ENCODE data around the gene MYBPC1. TPM values are rescaled to one million over a fixed set of nuclear protein-coding genes. Genes with fewer than 3 reads are reported as not detected.

Gene MYBPC1
- total and polyA plus RNA-seq, 2 of the 13 experiments (the other 11 are each of a cell fraction or from before 2014, with no cell fraction given) = 0.31 to 0.53 TPM

- no peak for TF ChIP-seq FUBP1 (CRISPR knock-in tag; IDR thresholded peaks at IDR 0.05; ENCODE audit: borderline replicate concordance)
- TF ChIP-seq HNRNPUL1 (IDR thresholded peaks at IDR 0.05; ENCODE audit: low read depth, low read length) = no peak
- TF ChIP-seq ZBTB40 (IDR thresholded peaks at IDR 0.05) = no peak
- TF ChIP-seq ZBTB40 (CRISPR knock-in tag; IDR thresholded peaks at IDR 0.05) = no peak
- TF ChIP-seq HNF4A (CRISPR knock-in tag; IDR thresholded peaks at IDR 0.05) = 0 out of 2 replicates have a peak, but pooled peaks have one; percentile 3
- TF ChIP-seq GTF2F1 (IDR thresholded peaks at IDR 0.05; ENCODE audit: low read length) = no peak
- no peak for TF ChIP-seq HIVEP1 (CRISPR knock-in tag; IDR thresholded peaks at IDR 0.05)
- TF ChIP-seq ZNF354B (CRISPR knock-in tag; IDR thresholded peaks at IDR 0.05) = no peak
- no peak for TF ChIP-seq ZNF619 (CRISPR knock-in tag; IDR thresholded peaks at IDR 0.05)
- TF ChIP-seq ZNF749 (CRISPR knock-in tag; IDR thresholded peaks at IDR 0.05; ENCODE audit: borderline replicate concordance) = no peak
- no peak for TF ChIP-seq KMT2A (CRISPR knock-in tag; IDR thresholded peaks at IDR 0.05)
- no peak for TF ChIP-seq FOXA3 (CRISPR knock-in tag; IDR thresholded peaks at IDR 0.05)
- no peak for TF ChIP-seq NONO (IDR thresholded peaks at IDR 0.05)
- TF ChIP-seq NONO (CRISPR knock-in tag; conservative IDR thresholded peaks at IDR 0.05) = no peak
- no peak for TF ChIP-seq ZNF510 (CRISPR knock-in tag; IDR thresholded peaks at IDR 0.05; ENCODE audit: low read depth)
- no peak for TF ChIP-seq CHD4 (IDR thresholded peaks at IDR 0.05; ENCODE audit: borderline replicate concordance, low read length)
- TF ChIP-seq ZSCAN5A (CRISPR knock-in tag; IDR thresholded peaks at IDR 0.05; ENCODE audit: borderline replicate concordance) = no peak
- peak; percentile 26; the same call in 1 of the 2 replicates for TF ChIP-seq STAG1 (CRISPR knock-in tag; IDR thresholded peaks at IDR 0.05)
- TF ChIP-seq SCMH1 (CRISPR knock-in tag; IDR thresholded peaks at IDR 0.05; ENCODE audit: borderline replicate concordance) = no peak
- TF ChIP-seq ZNF326 (CRISPR knock-in tag; IDR thresholded peaks at IDR 0.05; ENCODE audit: borderline replicate concordance) = no peak
Measured at GRCh38 chr12:101698800-101699347, 104.1 kb downstream of the MYBPC1 start (continued).
